Stimulated activated CD4-positive, alpha-beta T cell treated with anti-CD3 and anti-CD28 coated beads, Interleukin-2, amount 100 ng/mL, for 48 hours (primary cell): ENCODE measurements around the gene KL.

Experiments
- DNase-seq, 2 donors: peaks; one replicate each; pipeline ENCODE4 v3.0.0-alpha.2; 2020

The KL gene

GRCh38 chr13:33087790-33088189 is 71.6 kb downstream of the KL start:
- DNase-seq = no peak

- no peak for DNase-seq
Measured at GRCh38 chr13:33089311-33089710, 73.1 kb downstream of the KL start.

- DNase-seq = no peak
Measured at GRCh38 chr13:33090755-33091414, 74.7 kb downstream of the KL start.

- no peak for DNase-seq
Measured at GRCh38 chr13:33091415-33091774, 75.2 kb downstream of the KL start.

GRCh38 chr13:33092073-33092987 is 76.1 kb downstream of the KL start:
- DNase-seq = no peak

GRCh38 chr13:33096886-33097605 is 80.8 kb downstream of the KL start:
- no peak for DNase-seq

GRCh38 chr13:33099860-33100259 is 83.6 kb downstream of the KL start:
- DNase-seq = no peak

- DNase-seq = no peak
Measured at GRCh38 chr13:33100886-33101285, 84.7 kb downstream of the KL start.

- no peak for DNase-seq
Measured at GRCh38 chr13:33101835-33102234, 85.6 kb downstream of the KL start.

GRCh38 chr13:33103457-33103856 is 87.2 kb downstream of the KL start:
- DNase-seq = no peak

- DNase-seq = no peak
Measured at GRCh38 chr13:33105387-33106005, 89.3 kb downstream of the KL start.

- no peak for DNase-seq
Measured at GRCh38 chr13:33106656-33107360, 90.6 kb downstream of the KL start.

- DNase-seq = no peak
Measured at GRCh38 chr13:33107361-33107760, 91.1 kb downstream of the KL start.

- DNase-seq = no peak
Measured at GRCh38 chr13:33108620-33109019, 92.4 kb downstream of the KL start.

GRCh38 chr13:33109271-33109697 is 93.1 kb downstream of the KL start:
- no peak for DNase-seq

- no peak for DNase-seq
Measured at GRCh38 chr13:33109801-33110200, 93.6 kb downstream of the KL start.

- DNase-seq = no peak
Measured at GRCh38 chr13:33110386-33110712, 94.1 kb downstream of the KL start.

GRCh38 chr13:33110713-33111413 is 94.6 kb downstream of the KL start:
- DNase-seq = no peak

- no peak for DNase-seq
Measured at GRCh38 chr13:33111414-33112110, 95.3 kb downstream of the KL start.

GRCh38 chr13:33112766-33113165 is 96.5 kb downstream of the KL start:
- DNase-seq = no peak

- no peak for DNase-seq
Measured at GRCh38 chr13:33114146-33114545, 97.9 kb downstream of the KL start.
